Type B pancreatic cell (in vitro differentiated cells): ENCODE data around the gene GMFB. TPM values are rescaled to one million over a fixed set of nuclear protein-coding genes. Genes with fewer than 3 reads are reported as not detected.
A peak's percentile ranks its signal among the peaks of the same experiment; 100 is the strongest.

Experiments used
- DNase-seq: peaks from one replicate; pipeline ENCODE4 v3.0.0; 2021; ENCODE audit warnings: mixed read lengths; ENCODE audit not compliant: unreplicated experiment; ENCODE audit errors: extremely low spot score
- H3K27ac Mint-ChIP-seq: 2 replicates; pipeline ENCODE4 v1.8.0; 2021; ENCODE audit warnings: mild to moderate bottlenecking, mixed read lengths
- H3K27me3 Mint-ChIP-seq: 2 replicates; pipeline ENCODE4 v1.8.0; 2021; ENCODE audit warnings: mixed read lengths
- H3K36me3 Mint-ChIP-seq: 2 replicates; pipeline ENCODE4 v1.8.0; 2021; ENCODE audit warnings: mixed read lengths
- H3K4me1 Mint-ChIP-seq: one replicate; pipeline ENCODE4 v1.8.0; 2021; ENCODE audit warnings: mixed read lengths; ENCODE audit not compliant: unreplicated experiment
- H3K4me3 Mint-ChIP-seq: 2 replicates; pipeline ENCODE4 v1.8.0; 2021; ENCODE audit warnings: mild to moderate bottlenecking, mixed read lengths
- H3K9me3 Mint-ChIP-seq: 2 replicates; pipeline ENCODE4 v1.8.0; 2021; ENCODE audit warnings: mixed read lengths
- total RNA-seq: library from RNA; stranded (reverse); gene quantifications from 2 replicates; pipeline ENCODE4 v1.2.1, GENCODE V29; 2021; ENCODE audit warnings: low replicate concordance
- TF ChIP-seq, protein P1 (sequence below): fragments of 200-600 bp; sonication (generic); conservative IDR thresholded peaks from 2 replicates; pipeline ENCODE4 v1.5.0; 2021; ENCODE audit warnings: antibody characterized with exemption, mild to moderate bottlenecking

The GMFB gene
- total RNA-seq, 1 donor from 2014 or later, result 48.8 TPM

DNA sequence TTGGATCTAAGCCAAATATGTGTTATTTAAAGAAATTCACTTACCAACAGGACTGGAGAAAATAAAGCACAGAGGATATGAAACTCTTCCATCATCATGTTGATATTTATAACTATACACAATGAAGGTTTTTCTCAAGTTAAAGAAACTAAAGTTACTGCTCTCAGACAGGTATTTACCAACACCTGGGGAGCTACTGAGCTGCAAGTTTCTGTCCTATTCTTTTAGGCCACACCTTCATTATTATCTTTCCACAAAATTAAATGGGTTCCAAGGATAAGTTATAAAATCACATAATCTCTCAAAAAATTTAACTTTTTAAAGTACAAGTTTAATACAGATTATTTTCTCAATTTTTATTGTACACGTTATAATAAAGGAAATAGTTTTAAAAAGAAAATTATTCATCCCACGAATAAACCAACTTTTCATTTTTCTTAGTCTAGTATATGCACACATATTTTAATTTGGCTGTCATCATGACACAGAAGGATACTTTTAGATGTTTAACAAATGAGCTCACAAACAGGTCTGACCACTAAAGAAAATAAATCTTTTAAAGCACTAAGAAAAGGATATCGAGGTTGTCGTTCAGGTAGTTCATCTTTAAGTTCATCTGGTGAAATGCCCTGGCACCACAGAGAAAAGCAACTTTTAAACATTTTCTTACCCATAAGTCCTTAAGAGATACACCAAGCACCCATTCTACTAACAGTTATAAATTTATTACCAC lies 7.8 kb downstream of the GMFB start:
- Mint-ChIP-seq H3K4me1 (peaks cover 18% of the 10 kb centered on the region), H3K27me3 (no peaks in the 10 kb centered on the region), H3K36me3 (peaks cover 27% of the 10 kb centered on the region), H3K9me3 (no peaks in the 10 kb centered on the region), H3K27ac (peak overlapping the region; percentile 79), H3K4me3 (peak overlapping the region; percentile 51)
- TF ChIP-seq, protein P1, sequence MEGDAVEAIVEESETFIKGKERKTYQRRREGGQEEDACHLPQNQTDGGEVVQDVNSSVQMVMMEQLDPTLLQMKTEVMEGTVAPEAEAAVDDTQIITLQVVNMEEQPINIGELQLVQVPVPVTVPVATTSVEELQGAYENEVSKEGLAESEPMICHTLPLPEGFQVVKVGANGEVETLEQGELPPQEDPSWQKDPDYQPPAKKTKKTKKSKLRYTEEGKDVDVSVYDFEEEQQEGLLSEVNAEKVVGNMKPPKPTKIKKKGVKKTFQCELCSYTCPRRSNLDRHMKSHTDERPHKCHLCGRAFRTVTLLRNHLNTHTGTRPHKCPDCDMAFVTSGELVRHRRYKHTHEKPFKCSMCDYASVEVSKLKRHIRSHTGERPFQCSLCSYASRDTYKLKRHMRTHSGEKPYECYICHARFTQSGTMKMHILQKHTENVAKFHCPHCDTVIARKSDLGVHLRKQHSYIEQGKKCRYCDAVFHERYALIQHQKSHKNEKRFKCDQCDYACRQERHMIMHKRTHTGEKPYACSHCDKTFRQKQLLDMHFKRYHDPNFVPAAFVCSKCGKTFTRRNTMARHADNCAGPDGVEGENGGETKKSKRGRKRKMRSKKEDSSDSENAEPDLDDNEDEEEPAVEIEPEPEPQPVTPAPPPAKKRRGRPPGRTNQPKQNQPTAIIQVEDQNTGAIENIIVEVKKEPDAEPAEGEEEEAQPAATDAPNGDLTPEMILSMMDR, result no peak
- DNase-seq, result no peak

DNA sequence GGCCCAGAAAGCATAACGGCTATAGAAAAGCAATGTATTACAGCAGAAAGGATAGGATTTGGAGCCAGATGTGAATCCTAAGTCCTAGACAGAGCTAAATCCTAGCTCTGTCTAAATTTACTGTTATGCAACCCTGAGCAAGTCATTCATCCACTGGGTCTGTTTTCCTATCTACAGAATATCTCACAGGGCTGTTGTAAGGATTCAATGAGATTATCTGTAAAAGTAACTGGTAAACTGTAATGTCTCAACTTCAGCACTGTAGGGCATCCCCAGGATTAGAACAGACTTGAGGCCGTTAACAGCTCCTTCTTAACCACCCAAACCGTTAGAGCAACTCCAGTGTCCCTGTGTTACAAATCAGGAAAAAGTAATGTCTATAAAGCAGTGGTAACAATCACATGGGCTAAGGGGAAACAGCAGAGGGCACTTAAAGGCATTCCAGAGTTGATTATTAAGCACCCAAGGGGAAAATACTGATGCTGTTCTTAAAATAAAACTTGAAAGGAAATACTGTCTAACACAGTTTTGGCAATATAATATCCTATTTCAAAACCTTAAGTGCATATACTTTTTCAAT lies 10.1 kb downstream of the GMFB start:
- Mint-ChIP-seq H3K4me1 (peaks cover 17% of the 10 kb centered on the region), H3K9me3 (no peaks in the 10 kb centered on the region), H3K4me3 (no peak overlapping the region), H3K27me3 (no peaks in the 10 kb centered on the region), H3K27ac (no peak overlapping the region), H3K36me3 (peaks cover 26% of the 10 kb centered on the region)
- no peak for DNase-seq
- TF ChIP-seq, protein P1, result no peak

DNA sequence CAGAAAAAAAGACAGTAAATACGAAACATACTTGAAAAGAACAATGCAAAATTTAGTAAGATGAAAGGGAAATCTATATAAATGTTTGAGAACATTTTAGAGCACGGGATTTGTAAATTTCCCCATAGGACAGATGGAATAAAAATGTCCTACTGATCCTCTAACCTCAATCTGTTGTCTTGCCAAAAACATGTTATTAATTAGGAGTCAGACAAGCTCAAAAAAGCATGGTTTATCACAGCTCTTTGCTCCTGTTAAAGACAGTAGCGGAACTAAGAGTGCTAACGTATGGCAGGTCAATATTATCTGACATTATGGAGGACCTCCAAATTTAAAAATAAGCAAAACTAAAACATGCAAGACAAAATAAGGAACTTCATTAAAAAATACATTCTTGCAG lies 12.9 kb downstream of the GMFB start:
- H3K27me3 Mint-ChIP-seq, result no peaks in the 10 kb centered on the region
- H3K27ac Mint-ChIP-seq, result peak overlapping the region; percentile 33
- TF ChIP-seq, protein P1, result no peak

DNA sequence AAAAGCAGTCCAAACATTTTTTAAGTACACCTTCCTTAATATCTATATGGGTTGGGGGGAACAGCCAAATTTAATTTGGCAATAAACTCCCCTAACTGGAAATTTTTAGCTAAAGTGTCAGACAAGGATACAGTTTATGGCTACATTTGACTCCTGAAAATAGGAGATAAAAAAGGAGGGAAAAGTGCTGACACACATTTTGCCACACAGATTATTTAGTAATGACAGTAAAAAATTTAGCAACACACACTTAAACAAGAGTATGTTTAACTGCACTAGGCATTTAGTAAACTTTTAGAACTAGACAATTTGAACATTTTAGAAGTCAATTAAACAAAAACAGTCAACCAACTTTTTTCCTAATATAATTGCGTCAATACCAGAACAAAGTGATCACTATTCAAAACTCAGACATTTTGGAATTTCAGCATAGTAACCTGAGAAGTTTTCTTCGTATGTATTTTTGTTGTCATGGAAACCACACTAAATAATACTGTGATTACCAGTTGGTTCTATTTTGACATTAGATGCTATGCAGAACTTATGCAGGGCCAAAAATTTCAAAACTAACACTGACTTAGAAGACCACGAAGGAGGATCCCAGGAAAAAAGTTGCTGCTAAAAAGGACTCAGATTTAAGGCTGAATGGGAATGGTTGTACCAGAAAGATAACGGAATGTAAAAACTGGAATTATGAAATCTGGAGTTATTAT lies 13.4 kb downstream of the GMFB start:
- Mint-ChIP-seq H3K4me3 (no peak overlapping the region), H3K27ac (peak overlapping the region; percentile 33), H3K27me3 (no peaks in the 10 kb centered on the region), H3K36me3 (peaks cover 25% of the 10 kb centered on the region), H3K4me1 (peaks cover 20% of the 10 kb centered on the region), H3K9me3 (no peaks in the 10 kb centered on the region)
- TF ChIP-seq, protein P1, result no peak
- no peak for DNase-seq

More for the DNA sequence above, 12.9 kb downstream of the GMFB start:
- Mint-ChIP-seq H3K9me3 (no peaks in the 10 kb centered on the region), H3K4me3 (no peak overlapping the region), H3K4me1 (peaks cover 20% of the 10 kb centered on the region), H3K36me3 (peaks cover 23% of the 10 kb centered on the region)
- DNase-seq, result no peak

DNA sequence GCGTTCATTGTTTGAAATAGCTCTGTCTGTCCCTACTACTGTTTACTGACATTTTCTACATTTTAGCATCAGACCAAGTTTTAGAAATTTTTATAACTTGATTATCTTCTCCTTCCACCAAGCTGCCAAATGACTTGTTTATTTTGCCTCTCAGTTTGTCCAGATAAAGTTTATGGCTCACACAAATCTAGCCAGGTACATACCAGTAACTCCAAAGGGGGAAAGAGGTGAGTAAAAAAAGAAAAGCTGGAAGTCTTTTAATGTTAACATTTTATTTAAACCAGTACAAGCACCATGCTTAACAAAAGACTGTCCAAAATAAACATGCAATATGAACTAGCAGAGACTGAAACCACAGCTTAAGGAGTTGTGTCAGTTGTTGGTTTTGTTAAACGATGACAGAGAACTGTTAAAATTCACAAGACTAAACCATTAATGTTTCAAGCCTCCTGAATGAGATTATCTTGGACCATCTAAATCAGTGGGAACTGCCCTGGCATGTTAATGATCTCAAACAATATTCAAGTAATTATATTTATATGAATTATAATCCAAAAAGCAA lies 14.5 kb downstream of the GMFB start:
- no peaks in the 10 kb centered on the region for H3K27me3 Mint-ChIP-seq
- peaks cover 26% of the 10 kb centered on the region for H3K36me3 Mint-ChIP-seq
- no peak for DNase-seq
- peaks cover 20% of the 10 kb centered on the region for H3K4me1 Mint-ChIP-seq
- no peak overlapping the region for H3K4me3 Mint-ChIP-seq
- no peaks in the 10 kb centered on the region for H3K9me3 Mint-ChIP-seq
- TF ChIP-seq, protein P1, result no peak
- H3K27ac Mint-ChIP-seq, result no peak overlapping the region
